ENCODE measurements around the gene NCF1. TPM values are rescaled to one million over a fixed set of nuclear protein-coding genes. Genes with fewer than 3 reads are reported as not detected.
"Not testable (repeated sequence)": the region's sequence is repeated elsewhere in the genome, so short reads cannot be mapped to it uniquely, and the experiment has no call there.

NCF1 gene
- total RNA-seq (2021; fragmentation: NEBNext Ultra II Directional; extraction: Animal tissue kit (Norgen Biotek cat#: 25700)) (0.47 TPM in 1 of 2 replicates, not detected in the other), polyA plus RNA-seq (2011; rRNA removed) (0.73 and 0.99 TPM in 2 replicates), polyA minus RNA-seq (2011; rRNA and poly(A)+ RNA removed) (not detected in 2 replicates)
- polyA plus RNA-seq (2011; cell fraction: cytosol; rRNA removed), result 0.67 TPM
- polyA plus RNA-seq (2011; cell fraction: nucleus; rRNA removed), result 0.48 TPM
- polyA plus RNA-seq (2012, experiment 1 of 2), result 0.28 to 0.46 TPM (median 0.38 TPM) in 3 of 4 replicates, not detected in the other
- 0.12 TPM for polyA plus RNA-seq (2012, experiment 2 of 2)
- 0.26 TPM for polyA plus RNA-seq (2013, experiment 1 of 2)
- polyA plus RNA-seq (2013, experiment 2 of 2), result 0.28 TPM
- not detected for polyA minus RNA-seq (2011; cell fraction: cytosol; rRNA and poly(A)+ RNA removed)
- not detected for polyA minus RNA-seq (2011; cell fraction: nucleus; rRNA and poly(A)+ RNA removed)
- long read RNA-seq, experiment 1, partial matches to known transcripts, result 1 of 1 reads
- long read RNA-seq, experiment 1, other reads (novel, unspliced or antisense), result 0 of 1 reads
- long read RNA-seq, experiment 2, result 0 reads

GRCh38 chr7:74773760-74774750, at the start of gene NCF1:
Gene NCF1 (plus strand): TSS chr7:74774011. CDS start chr7:74774032, 21 bp downstream.
- not testable (repeated sequence) for H4K20me1 ChIP-seq (replicated peaks in 1 of 2; ENCODE audit: control insufficient read depth in 1 of 2, insufficient read depth in 2 of 2, low read length in 2 of 2)

More at GRCh38 chr7:74773760-74774750, at the start of gene NCF1:
- H3K4ac ChIP-seq (replicated peaks; ENCODE audit: insufficient read length, low read depth, low read length); H4K5ac ChIP-seq (ENCODE audit: insufficient read length, low read depth, low read length); H3K4me3 ChIP-seq (ENCODE audit: extremely low read depth in 1 of 4, insufficient read depth in 2 of 4, low read depth in 3 of 4, low read length in 4 of 4); H2BK120ac ChIP-seq (replicated peaks; ENCODE audit: low read depth, low read length); POLR2A ChIA-PET (ENCODE audit: partially characterized antibody); H3K18ac ChIP-seq (ENCODE audit: extremely low read depth, low read length); H4K8ac ChIP-seq (ENCODE audit: extremely low read depth, insufficient read depth, low read length); H2BK12ac ChIP-seq (ENCODE audit: low read depth, low read length); H2BK15ac ChIP-seq (ENCODE audit: low read length); H3K36me3 ChIP-seq (ENCODE audit: control insufficient read depth in 2 of 4, insufficient read depth in 4 of 4, low read length in 3 of 4); H3K56ac ChIP-seq (replicated peaks; ENCODE audit: insufficient read length, low read depth, low read length); H3K9ac ChIP-seq (replicated peaks in 1 of 4; ENCODE audit: extremely low read depth in 1 of 4, low read depth in 3 of 4, low read length in 3 of 4); H3K4me1 ChIP-seq (replicated peaks in 1 of 4; ENCODE audit: control insufficient read depth in 3 of 4, insufficient read depth in 4 of 4, low read length in 3 of 4); H3K23me2 ChIP-seq (ENCODE audit: low read depth, low read length); H3K14ac ChIP-seq (ENCODE audit: insufficient read length); CTCF ChIA-PET (ENCODE audit: partially characterized antibody); H3K4me2 ChIP-seq (ENCODE audit: insufficient read depth in 1 of 2, low read depth in 2 of 2, low read length in 2 of 2); DNase-seq (ENCODE audit: low read depth in 1 of 2, low spot score in 2 of 2); H2AFZ ChIP-seq (ENCODE audit: low read length); H3K79me2 ChIP-seq (ENCODE audit: control insufficient read depth in 1 of 2, insufficient read depth in 2 of 2, low read length in 2 of 2); H3K9me3 ChIP-seq (ENCODE audit: insufficient read depth in 2 of 2, low read depth in 1 of 2, low read length in 1 of 2); H3K79me1 ChIP-seq (ENCODE audit: low read depth, low read length); H3K27me3 ChIP-seq (replicated peaks in 1 of 4; ENCODE audit: control insufficient read depth in 3 of 4, extremely low read depth in 1 of 4, insufficient read depth in 3 of 4, low read length in 3 of 4); H2BK20ac ChIP-seq (ENCODE audit: low read length); H2BK5ac ChIP-seq (ENCODE audit: low read depth, low read length); H3K23ac ChIP-seq (ENCODE audit: insufficient read length); FAIRE-seq; H2AK5ac ChIP-seq (ENCODE audit: low read depth, low read length); H4K91ac ChIP-seq (replicated peaks; ENCODE audit: insufficient read length, low read length); H3K27ac ChIP-seq (ENCODE audit: low read depth, low read length): not testable (repeated sequence)
- no CpG with 5 or more reads among the region's 21 CpGs for WGBS, 2 experiments (ENCODE audit: extremely low coverage in 1 of 2, insufficient coverage in 1 of 2, insufficient read length in 1 of 2, insufficient replicate concordance in 2 of 2, low coverage in 1 of 2, low lambda C conversion rate in 2 of 2, missing lambda C conversion rate in 1 of 2)
